CD14-positive monocyte (primary cell): ENCODE data around the gene HDAC10. TPM values are rescaled to one million over a fixed set of nuclear protein-coding genes. Genes with fewer than 3 reads are reported as not detected.

Experiments
- DNase-seq, 3 donors: peaks; one replicate each; pipeline ENCODE4 v3.0.0-alpha.2; 2011 to 2022
- H2AFZ ChIP-seq: 2 replicates; pipeline ENCODE4 v1.6.0; 2012; ENCODE audit warnings: mild to moderate bottlenecking, low read depth, low read length, inconsistent platforms; ENCODE audit not compliant: insufficient read depth, poor library complexity, severe bottlenecking
- H3K27ac ChIP-seq, 2 donors: 1 replicate in 1 of 2; 2 replicates in 1 of 2; pipeline ENCODE4 v1.5.1; 2012 to 2013; ENCODE audit warnings: low read length in 2 of 2, control low read depth in 1 of 2, inconsistent platforms in 1 of 2, low read depth in 1 of 2, mild to moderate bottlenecking in 1 of 2
- H3K27me3 ChIP-seq, 2 donors: one replicate each; pipeline versions ENCODE4 v1.6.0 to v1.6.1; 2011 to 2013; ENCODE audit warnings: low read length in 2 of 2; ENCODE audit not compliant: control insufficient read depth in 2 of 2, insufficient read depth in 2 of 2
- H3K36me3 ChIP-seq, 2 donors: replicated peaks in 1 of 2; 1 replicate in 1 of 2; 2 replicates in 1 of 2; pipeline versions ENCODE4 v1.5.1 to v1.6.1; 2012 to 2013; ENCODE audit warnings: low read length in 2 of 2, control low read depth in 1 of 2, inconsistent platforms in 1 of 2, mild to moderate bottlenecking in 1 of 2; ENCODE audit not compliant: insufficient read depth in 2 of 2, control insufficient read depth in 1 of 2
- H3K4me1 ChIP-seq, 2 donors: 1 replicate in 1 of 2; 2 replicates in 1 of 2; pipeline versions ENCODE4 v1.5.1 to v1.6.1; 2012 to 2013; ENCODE audit warnings: low read length in 2 of 2, control low read depth in 1 of 2, inconsistent platforms in 1 of 2, mild to moderate bottlenecking in 1 of 2, moderate library complexity in 1 of 2; ENCODE audit not compliant: insufficient read depth in 2 of 2, control insufficient read depth in 1 of 2
- H3K4me2 ChIP-seq: replicated peaks from 2 replicates; pipeline ENCODE3; 2012; ENCODE audit warnings: low read length, moderate library complexity, mild to moderate bottlenecking; ENCODE audit not compliant: poor library complexity, severe bottlenecking; ENCODE audit errors: extremely low read depth
- H3K4me3 ChIP-seq, 3 experiments: fragments of 200-600 bp in 1 of 3; sonication (generic) in 1 of 3; replicated peaks in 1 of 3; 1 replicate in 2 of 3; 2 replicates in 1 of 3; pipeline ENCODE4 v1.5.1; 2011 to 2013; ENCODE audit warnings: low read length in 3 of 3, mild to moderate bottlenecking in 3 of 3, control low read depth in 2 of 3, low read depth in 2 of 3, inconsistent platforms in 1 of 3, moderate library complexity in 1 of 3
- H3K79me2 ChIP-seq: 2 replicates; pipeline ENCODE4 v1.6.0; 2012; ENCODE audit warnings: mild to moderate bottlenecking, control low read depth, inconsistent platforms, low read length, moderate library complexity; ENCODE audit not compliant: insufficient read depth
- H3K9ac ChIP-seq: 2 replicates; pipeline ENCODE4 v1.6.0; 2017; ENCODE audit warnings: low read length, mild to moderate bottlenecking; ENCODE audit not compliant: insufficient read depth, poor library complexity, severe bottlenecking
- H3K9me3 ChIP-seq, 2 donors: replicated peaks in 1 of 2; 1 replicate in 1 of 2; 2 replicates in 1 of 2; pipeline versions ENCODE4 v1.5.1 to v1.6.1; 2012 to 2013; ENCODE audit warnings: low read length in 2 of 2, control low read depth in 1 of 2; ENCODE audit not compliant: control insufficient read depth in 1 of 2, insufficient read depth in 1 of 2
- H4K20me1 ChIP-seq: 2 replicates; pipeline ENCODE4 v1.6.0; 2012; ENCODE audit warnings: mild to moderate bottlenecking, low read length, control low read depth, moderate library complexity; ENCODE audit not compliant: insufficient read depth
- H3K27ac Mint-ChIP-seq, 7 donors: one replicate each; pipeline ENCODE4 v1.8.0; 2020; ENCODE audit warnings: mild to moderate bottlenecking in 7 of 7, mixed read lengths in 7 of 7, moderate library complexity in 6 of 7, inconsistent platforms in 2 of 7
- H3K27me3 Mint-ChIP-seq, 3 donors: one replicate each; pipeline ENCODE4 v1.8.0; 2021 to 2022; ENCODE audit warnings: low read depth in 3 of 3, mild to moderate bottlenecking in 3 of 3, mixed read lengths in 3 of 3, moderate library complexity in 3 of 3, inconsistent platforms in 1 of 3
- H3K36me3 Mint-ChIP-seq, 2 donors: one replicate each; pipeline ENCODE4 v1.8.0; 2020; ENCODE audit warnings: mixed read lengths in 2 of 2, inconsistent platforms in 1 of 2, mild to moderate bottlenecking in 1 of 2
- H3K4me1 Mint-ChIP-seq: one replicate; pipeline ENCODE4 v1.8.0; 2020; ENCODE audit warnings: mild to moderate bottlenecking, mixed read lengths
- H3K4me3 Mint-ChIP-seq, 2 donors: one replicate each; pipeline ENCODE4 v1.8.0; 2020; ENCODE audit warnings: mild to moderate bottlenecking in 2 of 2, mixed read lengths in 2 of 2, moderate library complexity in 1 of 2
- H3K9me3 Mint-ChIP-seq, 7 donors: one replicate each; pipeline ENCODE4 v1.8.0; 2020 to 2022; ENCODE audit warnings: mixed read lengths in 7 of 7, mild to moderate bottlenecking in 6 of 7, moderate library complexity in 6 of 7, inconsistent platforms in 2 of 7
- CTCF ChIP-seq: fragments of 200-600 bp; IDR thresholded peaks from one replicate; pipeline ENCODE4 v1.8.0; 2022; ENCODE audit warnings: antibody characterized with exemption, mild to moderate bottlenecking
- WGBS: methylation state at CpG from one replicate; pipeline ENCODE4 v1.1.5; 2013; ENCODE audit warnings: missing lambda C conversion rate; ENCODE audit not compliant: insufficient coverage; 5-methylcytosine and 5-hydroxymethylcytosine counted together
- intact Hi-C, 2 donors: fragments of 100-400 bp; cut with micrococcal nuclease; formaldehyde crosslinking; loops; one replicate each; pipeline versions ENCODE4 v1.15.0 to v1.15.1; 2023
- polyA plus RNA-seq, 3 donors: library from polyadenylated mRNA; depleted of rRNA in 1 of 3; unstranded in 2 of 3; stranded (reverse) in 1 of 3; fragments of 300-500 nt in 2 of 3; fragments of >200 nt in 1 of 3; fragmentation: Illumina TruSeq in 2 of 3; gene quantifications; 1 replicate in 2 of 3; 2 replicates in 1 of 3; pipeline ENCODE4 v1.2.3, GENCODE V29; 2012 to 2021

Gene HDAC10
- polyA plus RNA-seq, 3 donors: 9.2 to 148 (median 13.7) TPM

GRCh38 chr22:50218153-50218995, 32.7 kb downstream of the HDAC10 start:
- no peaks in the 10 kb centered on the region for H3K9me3 Mint-ChIP-seq
- H3K27ac Mint-ChIP-seq: peak overlapping the region in 2 of 7 donors; percentile 40 to 45
- H3K4me3 Mint-ChIP-seq: no peak overlapping the region
- DNase-seq: no peak
- no peaks in the 10 kb centered on the region for H3K27me3 Mint-ChIP-seq
- intact Hi-C loops: no loop called here
- Histone ChIP-seq H3K4me3 (no peak overlapping the region), H3K9ac (no peak overlapping the region), H3K27ac (no peak overlapping the region), H2AFZ (no peak overlapping the region), H3K27me3 (no peaks in the 10 kb centered on the region), H4K20me1 (peaks cover 73% of the 10 kb centered on the region), H3K4me1 (peaks cover 0 to 9% of the 10 kb centered on the region in 2 donors), H3K79me2 (peaks cover 23% of the 10 kb centered on the region), H3K9me3 (no peaks in the 10 kb centered on the region), H3K36me3 (peaks cover 85 to 90% of the 10 kb centered on the region in 2 donors), H3K4me2 (no peak overlapping the region)
- H3K36me3 Mint-ChIP-seq: peaks cover 64 to 94% of the 10 kb centered on the region in 2 donors
- WGBS: 94% methylated on average over 42 of the region's 43 CpGs
- no peak for TF ChIP-seq CTCF
- peaks cover 6% of the 10 kb centered on the region for H3K4me1 Mint-ChIP-seq

- H3K36me3 Mint-ChIP-seq: peaks cover 66 to 94% of the 10 kb centered on the region in 2 donors
- no peak overlapping the region for H3K27ac Mint-ChIP-seq
- H3K36me3 ChIP-seq: peaks cover 86 to 90% of the 10 kb centered on the region in 2 donors
- no peak overlapping the region for H3K27ac ChIP-seq
- H2AFZ ChIP-seq: no peak overlapping the region
- H4K20me1 ChIP-seq: peaks cover 81% of the 10 kb centered on the region
- no peaks in the 10 kb centered on the region for H3K9me3 ChIP-seq
- no peaks in the 10 kb centered on the region for H3K27me3 ChIP-seq
- no peak for TF ChIP-seq CTCF
- no peak overlapping the region for H3K9ac ChIP-seq
- no peak overlapping the region for H3K4me3 Mint-ChIP-seq
- 91% methylated on average over 18 of the region's 21 CpGs for WGBS
- H3K4me1 Mint-ChIP-seq: peaks cover 6% of the 10 kb centered on the region
- no peak overlapping the region for H3K4me3 ChIP-seq
- H3K27me3 Mint-ChIP-seq: no peaks in the 10 kb centered on the region
- intact Hi-C loops: no loop called here
- H3K79me2 ChIP-seq: peaks cover 31% of the 10 kb centered on the region
- H3K4me2 ChIP-seq: no peak overlapping the region
- H3K9me3 Mint-ChIP-seq: no peaks in the 10 kb centered on the region
- no peak for DNase-seq
- H3K4me1 ChIP-seq: peaks cover 0 to 9% of the 10 kb centered on the region in 2 donors
Observed at GRCh38 chr22:50217543-50218152, 33.4 kb downstream of the HDAC10 start.
